ENCODE data around the gene RBM15B.

The RBM15B gene

DNA sequence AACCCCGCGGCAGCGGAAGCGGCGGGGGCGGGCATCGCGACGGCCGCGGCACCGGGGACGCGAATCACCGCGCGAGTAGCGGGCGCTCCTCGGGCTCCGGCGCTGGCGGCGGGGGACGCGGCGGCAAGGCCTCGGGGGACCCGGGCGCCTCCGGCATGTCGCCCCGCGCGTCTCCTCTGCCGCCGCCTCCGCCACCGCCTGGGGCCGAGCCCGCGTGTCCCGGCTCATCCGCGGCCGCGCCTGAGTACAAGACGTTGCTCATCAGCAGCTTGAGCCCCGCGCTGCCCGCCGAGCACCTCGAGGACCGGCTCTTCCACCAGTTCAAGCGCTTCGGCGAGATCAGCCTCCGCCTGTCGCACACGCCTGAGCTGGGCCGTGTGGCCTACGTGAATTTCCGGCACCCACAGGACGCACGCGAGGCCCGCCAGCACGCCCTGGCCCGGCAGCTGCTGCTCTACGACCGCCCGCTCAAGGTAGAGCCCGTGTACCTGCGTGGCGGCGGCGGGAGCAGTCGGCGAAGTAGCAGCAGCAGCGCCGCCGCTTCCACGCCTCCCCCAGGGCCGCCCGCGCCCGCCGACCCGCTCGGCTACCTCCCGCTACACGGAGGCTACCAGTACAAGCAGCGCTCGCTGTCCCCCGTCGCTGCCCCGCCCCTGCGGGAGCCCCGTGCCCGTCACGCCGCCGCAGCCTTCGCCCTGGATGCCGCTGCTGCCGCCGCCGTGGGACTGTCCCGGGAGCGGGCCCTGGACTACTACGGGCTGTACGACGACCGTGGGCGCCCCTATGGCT is 675 bp downstream of the RBM15B start:
- DNase-seq (ENCODE audit: low spot score) = no peak

- DNase-seq (ENCODE audit: low spot score) = no peak
Measured at GRCh38 chr3:51392355-51393133, 1.5 kb downstream of the RBM15B start.

DNA sequence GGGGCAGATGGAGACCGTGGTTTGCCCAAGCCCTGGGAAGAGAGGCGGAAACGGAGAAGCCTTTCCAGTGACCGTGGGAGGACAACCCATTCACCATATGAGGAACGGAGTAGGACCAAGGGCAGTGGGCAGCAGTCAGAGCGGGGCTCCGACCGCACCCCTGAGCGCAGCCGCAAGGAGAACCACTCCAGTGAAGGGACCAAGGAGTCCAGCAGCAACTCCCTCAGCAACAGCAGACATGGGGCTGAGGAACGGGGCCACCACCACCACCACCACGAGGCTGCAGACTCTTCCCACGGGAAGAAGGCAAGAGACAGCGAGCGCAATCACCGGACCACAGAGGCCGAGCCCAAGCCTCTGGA is 2.0 kb downstream of the RBM15B start:
- no peak for DNase-seq (ENCODE audit: low spot score)

GRCh38 chr3:51393564-51393963 is 2.5 kb downstream of the RBM15B start:
- no peak for DNase-seq (ENCODE audit: low spot score)

DNA sequence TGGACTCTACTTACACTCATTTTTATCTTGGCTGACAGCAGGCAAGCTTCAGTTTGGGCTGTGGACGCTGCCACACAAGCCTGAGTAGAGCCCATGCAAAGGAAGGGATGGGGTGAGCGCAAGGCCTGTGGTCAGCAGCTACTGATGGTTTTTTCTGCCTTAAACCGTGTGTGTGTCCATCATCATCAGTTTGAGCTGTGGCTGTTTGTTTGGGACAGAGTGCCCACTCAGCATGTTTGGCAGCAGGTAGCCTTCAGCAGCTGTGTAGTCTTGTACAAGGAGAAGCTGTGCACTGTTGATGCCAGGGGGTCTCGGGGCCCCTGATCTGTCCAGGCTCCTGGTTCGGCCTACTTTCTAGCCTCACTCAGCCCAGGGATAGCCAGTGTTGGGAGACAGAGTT is 3.5 kb downstream of the RBM15B start:
- no peak for DNase-seq (ENCODE audit: low spot score)

DNA sequence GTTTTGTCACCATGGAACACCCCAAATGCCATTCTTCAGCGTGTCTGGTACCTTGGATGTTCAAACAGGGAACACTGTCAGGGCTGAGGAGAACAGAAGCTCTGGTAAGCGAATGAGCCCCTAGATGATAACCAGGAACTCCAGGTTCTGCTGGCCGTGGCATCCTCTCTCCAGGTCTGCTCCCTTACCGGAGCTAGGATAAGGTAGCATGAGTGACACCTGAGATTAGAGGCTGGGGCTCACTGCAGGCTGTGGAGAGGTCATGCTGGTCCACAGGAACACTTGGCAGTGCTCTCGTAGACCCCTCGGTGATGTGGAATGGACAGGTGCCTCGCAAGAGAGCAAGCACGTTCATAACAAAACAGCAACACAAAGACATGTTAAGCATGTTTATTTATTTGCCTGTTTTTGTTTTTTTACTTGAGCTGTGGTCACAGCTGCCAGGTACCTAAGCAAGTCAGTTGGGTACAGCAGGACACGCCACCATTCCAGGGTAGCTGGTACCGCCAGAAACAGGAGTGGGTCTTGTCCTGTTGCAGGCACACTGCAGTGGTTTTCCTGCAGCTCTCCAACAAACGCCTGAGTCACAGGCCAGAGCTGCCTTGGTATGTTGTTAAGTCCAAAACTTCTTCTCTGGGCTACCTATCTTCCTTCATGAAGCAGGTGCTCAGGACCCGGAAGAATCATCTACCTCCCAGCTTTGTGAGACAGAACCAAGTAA is 4.6 kb downstream of the RBM15B start:
- DNase-seq (ENCODE audit: low spot score) = no peak

GRCh38 chr3:51396401-51396800 is 5.3 kb downstream of the RBM15B start:
- no peak for DNase-seq (ENCODE audit: low spot score)

- DNase-seq (ENCODE audit: low spot score) = no peak
Measured at GRCh38 chr3:51397392-51397791, 6.3 kb downstream of the RBM15B start.

DNA sequence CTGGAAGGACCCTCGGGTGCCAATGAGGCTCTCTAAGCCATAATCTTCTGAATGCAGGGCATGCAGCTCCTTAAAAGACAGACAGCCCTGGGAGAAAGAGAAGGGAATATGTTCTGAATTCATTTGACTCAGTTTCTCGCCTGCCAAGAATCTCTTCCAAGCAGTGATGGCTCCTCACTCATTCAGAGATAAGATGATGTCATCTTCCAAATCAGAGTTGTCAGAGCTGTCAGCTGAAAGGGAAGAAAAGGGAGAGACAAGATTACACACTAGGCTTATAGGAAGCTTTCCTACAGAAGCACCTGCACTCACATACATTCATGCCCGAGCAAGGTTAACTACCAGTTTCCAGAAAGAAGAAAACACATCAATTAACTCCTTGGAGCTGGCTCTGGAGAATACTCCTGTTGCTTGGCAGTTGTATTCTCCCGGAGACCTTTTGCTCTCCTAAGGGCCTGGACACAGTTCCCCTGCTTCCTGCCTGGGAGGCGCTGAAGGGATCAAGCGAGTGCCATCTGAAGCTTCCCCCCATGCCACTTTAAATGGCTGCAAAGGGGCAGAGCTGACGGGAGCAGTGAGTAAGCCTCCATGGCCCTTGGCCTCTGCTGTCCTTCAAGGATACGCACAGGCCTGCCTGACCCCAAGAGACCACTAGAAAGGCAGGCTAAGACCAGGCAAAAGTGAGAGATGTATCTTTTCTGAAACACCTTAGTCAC is 7.7 kb downstream of the RBM15B start:
- DNase-seq (ENCODE audit: low spot score) = no peak

- DNase-seq (ENCODE audit: low spot score) = no peak
Measured at GRCh38 chr3:51400166-51400565, 9.1 kb downstream of the RBM15B start.

- DNase-seq (ENCODE audit: low spot score) = no peak
Measured at GRCh38 chr3:51401735-51402134, 10.7 kb downstream of the RBM15B start.

- no peak for DNase-seq (ENCODE audit: low spot score)
Measured at GRCh38 chr3:51403675-51404074, 12.6 kb downstream of the RBM15B start.

- no peak for DNase-seq (ENCODE audit: low spot score)
Measured at GRCh38 chr3:51408021-51408420, 16.9 kb downstream of the RBM15B start.

GRCh38 chr3:51408813-51409212 is 17.7 kb downstream of the RBM15B start:
- no peak for DNase-seq (ENCODE audit: low spot score)

DNA sequence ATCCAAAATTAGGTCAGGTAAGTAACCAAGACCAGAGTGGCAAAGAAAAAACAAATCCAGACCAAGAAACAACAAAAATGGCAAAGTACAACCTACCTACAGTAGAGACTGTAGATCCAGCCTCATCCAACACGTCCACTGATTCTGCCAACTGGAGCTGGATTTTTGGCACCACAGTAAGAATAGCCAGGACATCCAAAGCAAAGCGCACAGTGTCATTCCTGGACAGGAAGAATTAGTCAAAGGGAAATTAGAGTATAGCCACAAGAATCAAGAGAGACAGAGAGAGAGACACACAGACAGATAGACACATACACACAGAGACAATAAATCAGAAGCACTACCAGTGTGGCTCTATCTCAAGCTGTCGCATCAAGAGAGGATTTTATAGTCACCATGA is 31.1 kb downstream of the RBM15B start:
- no peak for DNase-seq (ENCODE audit: low spot score)

DNA sequence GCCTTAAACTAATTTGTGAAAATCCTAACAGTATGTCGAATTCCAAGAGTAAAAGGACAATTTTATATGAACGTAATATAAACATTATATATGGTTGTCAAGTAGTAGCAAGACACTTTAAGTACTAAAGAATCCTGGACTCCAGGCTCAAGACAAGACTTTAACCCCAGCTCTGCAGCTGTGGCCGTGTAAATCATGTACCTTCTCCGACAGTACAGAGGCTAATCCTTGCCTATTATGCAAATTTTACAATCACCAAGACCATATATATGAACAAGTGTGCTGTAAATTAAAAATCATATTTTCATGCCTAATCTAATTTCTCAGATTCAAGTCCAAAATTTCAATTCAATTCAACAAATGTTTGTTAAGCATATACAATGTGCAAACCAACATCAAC is 35.8 kb downstream of the RBM15B start:
- DNase-seq (ENCODE audit: low spot score) = no peak

GRCh38 chr3:51429138-51429537 is 38.1 kb downstream of the RBM15B start:
- DNase-seq (ENCODE audit: low spot score) = no peak

DNA sequence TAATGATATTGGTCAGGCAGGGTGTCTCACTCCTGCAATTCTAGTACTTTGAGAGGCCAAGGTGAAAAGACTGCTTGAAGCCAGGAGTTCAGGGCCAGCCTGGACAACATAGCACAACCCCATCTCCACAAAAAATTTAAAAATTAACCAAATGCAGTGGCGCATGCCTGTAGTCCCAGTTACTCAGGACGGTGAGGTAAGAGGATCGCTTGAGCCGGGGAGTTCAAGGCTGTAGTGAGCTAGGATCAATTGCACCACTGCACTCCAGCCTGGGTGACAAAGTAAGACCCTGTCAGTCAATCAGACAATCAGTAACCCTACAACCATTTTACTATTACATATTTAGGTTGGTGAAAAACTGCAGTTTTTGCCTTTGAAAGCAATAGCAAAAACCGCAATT is 43.0 kb downstream of the RBM15B start:
- DNase-seq (ENCODE audit: low spot score) = no peak

DNA sequence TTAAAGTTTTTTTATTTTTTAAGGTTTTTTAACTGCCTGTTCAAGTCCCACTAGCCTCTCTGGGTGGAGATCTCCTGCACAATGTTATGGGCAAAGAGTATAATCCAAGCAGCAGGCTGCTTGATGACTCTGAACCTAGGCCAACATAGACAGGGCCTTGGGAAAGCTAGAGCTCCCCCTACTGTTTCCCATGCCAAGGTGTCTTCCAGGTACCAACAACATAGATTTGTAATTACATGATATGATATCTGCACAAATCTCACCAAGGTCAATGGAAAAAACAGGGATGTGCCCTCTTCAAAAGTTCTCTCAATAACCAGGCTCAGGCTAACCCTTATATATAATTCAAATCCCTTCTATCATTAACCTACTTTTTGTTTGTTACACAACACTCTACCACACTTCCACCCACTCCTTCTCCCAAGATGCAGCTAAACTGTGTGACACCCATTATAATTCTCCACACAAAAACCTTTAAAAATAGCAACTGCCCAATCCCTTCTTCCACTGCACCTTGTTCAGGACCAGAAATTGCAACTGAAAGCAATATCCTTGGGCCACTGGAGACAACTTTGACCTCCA is 43.8 kb downstream of the RBM15B start:
- peak; percentile 31 for DNase-seq (ENCODE audit: low spot score)

- no peak for DNase-seq (ENCODE audit: low spot score)
Measured at GRCh38 chr3:51436998-51437639, 46.0 kb downstream of the RBM15B start.

All from SK-N-DZ (cell line).